Transverse colon (tissue), 4 donors: ENCODE measurements around the gene GPR89B. TPM values are rescaled to one million over a fixed set of nuclear protein-coding genes. Genes with fewer than 3 reads are reported as not detected.

ENCODE experiments used
- DNase-seq: peaks from one replicate; pipeline ENCODE4 v3.0.0-alpha.2; 2019
- H3K27ac ChIP-seq, 4 donors: fragments of 200-600 bp; sonication (generic); 2 replicates each; pipeline ENCODE4 v1.5.1; 2016 to 2018; ENCODE audit warnings: inconsistent platforms in 4 of 4
- H3K27me3 ChIP-seq: fragments of 200-600 bp; sonication (generic); 2 replicates; pipeline ENCODE4 v1.5.1; 2017; ENCODE audit warnings: inconsistent platforms
- H3K36me3 ChIP-seq, 4 donors: fragments of 200-600 bp; sonication (generic); 2 replicates each; pipeline ENCODE4 v1.5.1; 2017 to 2019; ENCODE audit warnings: inconsistent platforms in 4 of 4
- H3K4me1 ChIP-seq, 4 donors: fragments of 200-600 bp; sonication (generic); 2 replicates each; pipeline ENCODE4 v1.5.1; 2017 to 2020; ENCODE audit warnings: inconsistent platforms in 4 of 4
- H3K4me3 ChIP-seq, 4 donors: fragments of 200-600 bp; sonication (generic); 1 replicate in 1 of 4; 2 replicates in 3 of 4; pipeline versions ENCODE4 v1.5.1 to v1.6.1; 2017 to 2019; ENCODE audit warnings: inconsistent platforms in 4 of 4
- H3K9me3 ChIP-seq, 2 donors: fragments of 200-600 bp; sonication (generic); 2 replicates each; pipeline ENCODE4 v1.5.1; 2017 to 2019; ENCODE audit warnings: inconsistent platforms in 2 of 2
- EP300 ChIP-seq: sonication (generic); formaldehyde crosslinking; IDR thresholded peaks from one replicate; pipeline ENCODE4 v1.6.1; 2017; ENCODE audit warnings: antibody characterized with exemption, low read depth
- POLR2A ChIP-seq: fragments of 450-650 bp; IDR thresholded peaks from one replicate; pipeline ENCODE4 v1.6.1; 2016; ENCODE audit warnings: antibody characterized with exemption, mild to moderate bottlenecking, moderate library complexity
- POLR2AphosphoS5 ChIP-seq, 3 donors: sonication (generic); formaldehyde crosslinking; IDR thresholded peaks; one replicate each; pipeline ENCODE4 v1.6.1; 2016; ENCODE audit warnings: antibody characterized with exemption in 3 of 3
- WGBS, 2 donors: methylation state at CpG; one replicate each; pipeline ENCODE4 v1.1.5; 2018; ENCODE audit warnings: low coverage in 1 of 2; 5-methylcytosine and 5-hydroxymethylcytosine counted together
- in situ Hi-C, 4 donors: fragments of 200-750 bp; cut with MboI; loops; one replicate each; pipeline versions ENCODE4 v1.15.0 to v1.15.1; 2017; ENCODE audit warnings: low sequenced_read_pairs in 3 of 4, low pct_ligation_motif_present in 1 of 4, low pct_unique_long_range_greater_than_20kb in 1 of 4
- intact Hi-C: fragments of 100-400 bp; cut with DNase I; formaldehyde crosslinking; loops from one replicate; pipeline ENCODE4 v1.15.1; 2023; ENCODE audit warnings: low total_unique reads
- total RNA-seq, 4 donors: library from RNA; depleted of rRNA; stranded (reverse); fragments of >200 nt; gene quantifications; one replicate each; pipeline ENCODE4 v1.1.0, GENCODE V29; 2016
- TF ChIP-seq, protein P1 (sequence below), 5 experiments: fragments of 200-600 bp in 3 of 5; fragments of 450-650 bp in 2 of 5; sonication (generic) in 3 of 5; IDR thresholded peaks; 1 replicate in 2 of 5; 2 replicates in 3 of 5; pipeline ENCODE4 v1.5.1; 2016 to 2017; ENCODE audit warnings: antibody characterized with exemption in 5 of 5, inconsistent platforms in 3 of 5, mild to moderate bottlenecking in 2 of 5, moderate library complexity in 1 of 5

Gene GPR89B
- total RNA-seq, 4 donors from 2014 or later, result 5.0 to 30.8 (median 12.5) TPM

- Histone ChIP-seq H3K4me3 (no peak overlapping the region), H3K4me1 (no peaks in the 10 kb centered on the region), H3K27me3 (peaks cover 4% of the 10 kb centered on the region), H3K27ac (no peak overlapping the region), H3K9me3 (no peaks in the 10 kb centered on the region), H3K36me3 (no peaks in the 10 kb centered on the region)
- DNase-seq, result no peak
- TF ChIP-seq POLR2A, result no peak
- TF ChIP-seq, protein P1, sequence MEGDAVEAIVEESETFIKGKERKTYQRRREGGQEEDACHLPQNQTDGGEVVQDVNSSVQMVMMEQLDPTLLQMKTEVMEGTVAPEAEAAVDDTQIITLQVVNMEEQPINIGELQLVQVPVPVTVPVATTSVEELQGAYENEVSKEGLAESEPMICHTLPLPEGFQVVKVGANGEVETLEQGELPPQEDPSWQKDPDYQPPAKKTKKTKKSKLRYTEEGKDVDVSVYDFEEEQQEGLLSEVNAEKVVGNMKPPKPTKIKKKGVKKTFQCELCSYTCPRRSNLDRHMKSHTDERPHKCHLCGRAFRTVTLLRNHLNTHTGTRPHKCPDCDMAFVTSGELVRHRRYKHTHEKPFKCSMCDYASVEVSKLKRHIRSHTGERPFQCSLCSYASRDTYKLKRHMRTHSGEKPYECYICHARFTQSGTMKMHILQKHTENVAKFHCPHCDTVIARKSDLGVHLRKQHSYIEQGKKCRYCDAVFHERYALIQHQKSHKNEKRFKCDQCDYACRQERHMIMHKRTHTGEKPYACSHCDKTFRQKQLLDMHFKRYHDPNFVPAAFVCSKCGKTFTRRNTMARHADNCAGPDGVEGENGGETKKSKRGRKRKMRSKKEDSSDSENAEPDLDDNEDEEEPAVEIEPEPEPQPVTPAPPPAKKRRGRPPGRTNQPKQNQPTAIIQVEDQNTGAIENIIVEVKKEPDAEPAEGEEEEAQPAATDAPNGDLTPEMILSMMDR (IDR thresholded peaks at IDR 0.05), result no peak
- TF ChIP-seq POLR2AphosphoS5 (IDR thresholded peaks at IDR 0.05), result no peak
- no peak for TF ChIP-seq EP300
- in situ Hi-C loops, result loop anchor here in 3 of 4 donors (10.0 to 25.0 kb wide), 5 partner anchors 179 to 404 kb away; no protein-coding TSS in a partner anchor
- 73 to 80% methylated on average over 3 to 5 of the region's 5 CpGs for WGBS, 2 donors
- intact Hi-C loops, result no loop called here
Observed at GRCh38 chr1:147891088-147891487, 37.1 kb upstream of the GPR89B start.

- H3K4me3 ChIP-seq, result no peak overlapping the region
- TF ChIP-seq POLR2AphosphoS5 (IDR thresholded peaks at IDR 0.05) (no peak), POLR2A (no peak), EP300 (no peak)
- TF ChIP-seq, protein P1 (IDR thresholded peaks at IDR 0.05), result no peak
- no peaks in the 10 kb centered on the region for H3K36me3 ChIP-seq
- in situ Hi-C loops (loop anchor here in 3 of 4 donors (10.0 to 25.0 kb wide), 5 partner anchors 180 to 405 kb away; no protein-coding TSS in a partner anchor), intact Hi-C loops (no loop called here)
- H3K27me3 ChIP-seq, result peaks cover 4% of the 10 kb centered on the region
- no peaks in the 10 kb centered on the region for H3K4me1 ChIP-seq
- no peak for DNase-seq
- no peak overlapping the region for H3K27ac ChIP-seq
- 75 to 83% methylated on average over 2 to 5 of the region's 5 CpGs for WGBS, 2 donors
- H3K9me3 ChIP-seq, result no peaks in the 10 kb centered on the region
Observed at GRCh38 chr1:147892216-147892615, 36.0 kb upstream of the GPR89B start.

DNA sequence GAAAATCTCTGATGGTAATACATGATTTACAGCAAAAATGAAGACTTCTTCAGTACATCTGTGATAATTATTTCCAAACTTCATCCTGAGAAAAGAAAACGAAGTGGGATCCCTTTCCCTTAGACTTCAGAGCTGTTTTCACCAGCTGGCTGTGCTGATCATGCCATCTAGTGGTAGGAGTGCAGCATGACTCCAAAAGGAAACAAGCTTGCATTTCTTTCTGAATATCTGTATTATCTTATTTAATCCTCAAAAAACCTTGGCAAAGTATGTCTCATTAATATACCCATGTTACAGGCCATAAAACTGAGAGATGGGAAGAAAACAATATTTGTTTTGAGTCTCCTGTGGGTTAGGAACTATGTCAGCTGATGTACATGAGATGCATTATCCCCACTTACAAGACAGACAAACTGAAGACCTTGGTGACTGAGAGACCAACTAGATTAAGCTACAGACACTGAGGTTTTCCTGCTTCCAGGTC is 35.4 kb upstream of the GPR89B start:
- TF ChIP-seq POLR2A, result no peak
- TF ChIP-seq, protein P1 (IDR thresholded peaks at IDR 0.05), result peak; percentile 82 to 96 (median 91)
- Histone ChIP-seq H3K36me3 (no peaks in the 10 kb centered on the region), H3K4me1 (no peaks in the 10 kb centered on the region), H3K27me3 (peaks cover 4% of the 10 kb centered on the region), H3K4me3 (no peak overlapping the region), H3K27ac (no peak overlapping the region), H3K9me3 (no peaks in the 10 kb centered on the region)
- DNase-seq, result no peak
- intact Hi-C loops, result no loop called here
- WGBS, 2 donors, result 7 to 20% methylated on average over 1 of the region's 1 CpG
- in situ Hi-C loops, result loop anchor here in 3 of 4 donors (10.0 to 25.0 kb wide), 5 partner anchors 180 to 405 kb away; no protein-coding TSS in a partner anchor

GRCh38 chr1:147895123-147895522 is 33.1 kb upstream of the GPR89B start:
- H3K4me1 ChIP-seq, result no peaks in the 10 kb centered on the region
- H3K27ac ChIP-seq, result no peak overlapping the region
- no peak for DNase-seq
- no peak for TF ChIP-seq POLR2A
- no peak for TF ChIP-seq POLR2AphosphoS5 (IDR thresholded peaks at IDR 0.05)
- no peak for TF ChIP-seq EP300
- TF ChIP-seq, protein P1 (IDR thresholded peaks at IDR 0.05), result no peak
- H3K4me3 ChIP-seq, result no peak overlapping the region
- intact Hi-C loops, result no loop called here
- H3K27me3 ChIP-seq, result peaks cover 4% of the 10 kb centered on the region
- H3K9me3 ChIP-seq, result no peaks in the 10 kb centered on the region
- no peaks in the 10 kb centered on the region for H3K36me3 ChIP-seq
- in situ Hi-C loops, result loop anchor here in 3 of 4 donors (10.0 to 25.0 kb wide), 5 partner anchors 183 to 408 kb away; no protein-coding TSS in a partner anchor
- WGBS, 2 donors, result 61 to 69% methylated on average over 2 to 4 of the region's 4 CpGs
